Esophagus squamous epithelium (tissue), 4 donors: ENCODE results near the gene HHIP.

Experiments used
- CTCF ChIP-seq, 6 experiments: fragments of 450-650 bp in 4 of 6; fragments of 200-600 bp in 2 of 6; sonication (generic) in 2 of 6; IDR thresholded peaks; one replicate each; pipeline ENCODE4 v1.5.1; 2016 to 2019; ENCODE audit warnings: antibody characterized with exemption in 6 of 6, mild to moderate bottlenecking in 4 of 6, moderate library complexity in 4 of 6
- POLR2A ChIP-seq, 4 donors: fragments of 450-650 bp; IDR thresholded peaks; one replicate each; pipeline ENCODE4 v1.6.1; 2017; ENCODE audit warnings: antibody characterized with exemption in 4 of 4, mild to moderate bottlenecking in 4 of 4, moderate library complexity in 3 of 4

- TF ChIP-seq CTCF (IDR thresholded peaks at IDR 0.05) (no peak), POLR2A (IDR thresholded peaks at IDR 0.05) (no peak)
These were observed 4.5 kb downstream of the HHIP start for GRCh38 chr4:144650311-144651005.
